COR-L47 (cell line): ENCODE results near the gene EVX1.

Experiments used
- DNase-seq: peaks from one replicate; lab custom pipeline; 2025; lab: John Stamatoyannopoulos, UW

Gene EVX1

DNA sequence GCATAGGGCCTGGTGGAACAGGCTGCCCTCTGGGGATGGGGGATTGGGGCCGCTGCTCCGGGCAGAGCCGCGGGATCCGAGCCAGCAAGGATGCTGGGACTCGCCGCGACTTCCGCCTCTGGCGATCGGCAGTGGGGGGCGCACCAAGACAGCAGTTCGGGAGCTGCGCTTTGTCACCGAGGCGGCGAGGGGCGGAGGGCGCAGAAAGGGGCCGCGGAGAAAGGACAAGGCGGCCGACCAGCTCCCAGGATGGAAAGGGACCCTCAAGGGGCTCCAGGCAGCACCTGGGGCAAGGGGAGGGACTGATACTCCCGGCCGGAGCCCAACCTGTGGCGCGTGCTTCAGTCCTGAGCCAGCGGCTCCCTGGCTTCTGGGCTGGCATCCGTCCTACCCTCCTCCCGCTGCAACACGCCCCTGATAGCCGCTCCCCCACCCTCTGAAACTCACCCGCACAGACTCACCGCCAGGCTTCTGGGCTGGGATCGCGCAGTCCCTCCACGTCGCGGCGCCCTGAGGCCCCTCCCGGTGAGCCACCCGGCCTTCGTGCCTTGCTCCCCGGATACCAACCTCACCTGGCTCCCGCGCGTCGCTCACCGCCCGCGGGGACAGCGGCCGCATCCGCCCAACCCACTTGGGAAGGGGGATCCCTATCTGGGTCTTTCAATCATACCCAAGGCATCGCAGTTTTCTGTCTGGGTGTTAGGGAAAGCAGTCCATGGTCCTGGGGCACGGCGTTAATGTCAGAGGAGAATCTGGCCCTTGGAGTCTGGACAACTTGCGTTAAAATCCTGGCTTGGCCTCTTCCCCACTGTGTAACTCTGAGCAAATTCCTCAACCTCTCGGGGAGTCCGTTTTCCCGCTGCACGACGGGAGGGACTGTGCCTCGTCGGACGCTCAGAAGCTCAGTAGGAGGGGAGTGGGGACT, 7.0 kb upstream of the EVX1 start:
- DNase-seq: peak; percentile 77

DNA sequence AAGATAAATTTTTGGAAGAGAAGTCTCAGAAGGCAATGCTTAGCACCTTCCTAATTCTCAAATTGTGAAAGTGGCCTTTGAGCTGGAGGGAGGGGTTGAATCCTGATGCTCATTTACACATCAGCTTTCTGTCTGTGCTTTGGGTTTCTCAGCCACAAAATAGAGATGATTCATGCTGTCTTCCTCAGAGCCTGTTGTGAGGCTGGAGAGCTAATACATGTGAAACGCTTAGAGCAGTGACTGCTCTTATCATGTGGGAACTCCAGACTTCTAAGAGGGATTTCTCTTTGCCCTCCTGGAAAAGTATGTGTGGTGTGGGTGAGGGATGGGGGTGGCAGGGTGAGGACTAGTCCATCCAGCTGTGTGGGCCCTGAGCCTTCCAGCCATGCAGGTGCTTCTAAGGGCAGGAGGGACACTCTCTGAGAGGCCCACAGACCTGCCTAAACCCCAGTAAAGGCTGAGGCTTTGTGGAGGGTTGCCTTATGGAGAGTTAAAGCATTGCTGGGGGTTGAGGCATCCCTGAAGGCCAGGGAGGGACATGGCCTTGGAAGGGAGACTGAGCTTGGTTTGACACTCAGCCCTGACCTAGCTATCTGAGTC, 4.8 kb upstream of the EVX1 start:
- no peak for DNase-seq

DNA sequence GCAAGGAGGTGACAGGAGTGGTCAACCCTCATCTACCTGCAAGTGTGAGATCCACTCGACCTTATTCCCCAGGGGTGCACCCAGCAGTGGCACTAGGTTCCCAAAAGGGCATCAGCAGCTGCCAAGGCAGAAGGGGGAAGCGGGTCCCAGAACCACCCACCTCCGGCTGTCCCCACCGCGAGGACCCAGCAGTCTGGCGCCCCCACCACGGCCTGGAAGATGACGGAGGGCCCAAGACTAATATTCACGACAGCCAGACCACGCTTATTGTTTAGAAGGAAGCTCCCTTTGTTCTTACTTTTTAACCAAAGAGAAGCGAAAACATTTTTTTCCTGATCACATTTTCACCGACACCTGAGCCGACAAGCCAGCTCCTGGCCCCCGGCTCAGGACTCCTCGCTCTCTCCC, 3.6 kb upstream of the EVX1 start:
- DNase-seq: no peak

DNA sequence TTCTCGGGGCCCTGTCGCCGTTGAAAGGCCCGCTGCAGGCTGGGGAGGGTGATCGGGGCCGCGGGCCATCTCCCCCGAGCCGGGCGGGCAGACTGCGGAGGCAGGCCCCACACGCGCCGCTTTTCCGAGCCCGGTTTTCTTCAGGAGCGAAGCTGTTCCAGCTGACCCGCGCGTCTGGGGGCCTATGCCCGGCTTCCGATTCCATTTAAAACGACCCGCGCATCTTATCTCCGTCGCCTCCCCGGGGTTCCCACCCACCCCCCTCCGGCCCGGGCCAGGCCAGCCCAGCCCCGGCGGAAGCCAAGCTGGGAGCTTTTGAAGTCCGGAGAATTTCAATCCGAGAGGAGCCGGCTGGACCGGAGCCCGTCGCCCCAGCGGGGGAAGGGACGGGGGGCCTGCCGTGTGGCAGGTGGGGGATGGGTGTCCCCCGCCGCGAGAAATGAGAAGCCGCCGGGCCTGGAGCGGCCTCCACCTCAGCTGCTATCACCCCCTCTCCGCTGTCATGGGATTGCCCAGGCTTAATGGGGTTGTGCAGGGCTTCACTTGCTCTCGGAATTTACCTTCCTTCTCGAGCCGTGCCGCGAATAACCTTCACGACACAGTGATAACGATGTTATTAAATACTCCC, 3.1 kb upstream of the EVX1 start:
- no peak for DNase-seq

DNA sequence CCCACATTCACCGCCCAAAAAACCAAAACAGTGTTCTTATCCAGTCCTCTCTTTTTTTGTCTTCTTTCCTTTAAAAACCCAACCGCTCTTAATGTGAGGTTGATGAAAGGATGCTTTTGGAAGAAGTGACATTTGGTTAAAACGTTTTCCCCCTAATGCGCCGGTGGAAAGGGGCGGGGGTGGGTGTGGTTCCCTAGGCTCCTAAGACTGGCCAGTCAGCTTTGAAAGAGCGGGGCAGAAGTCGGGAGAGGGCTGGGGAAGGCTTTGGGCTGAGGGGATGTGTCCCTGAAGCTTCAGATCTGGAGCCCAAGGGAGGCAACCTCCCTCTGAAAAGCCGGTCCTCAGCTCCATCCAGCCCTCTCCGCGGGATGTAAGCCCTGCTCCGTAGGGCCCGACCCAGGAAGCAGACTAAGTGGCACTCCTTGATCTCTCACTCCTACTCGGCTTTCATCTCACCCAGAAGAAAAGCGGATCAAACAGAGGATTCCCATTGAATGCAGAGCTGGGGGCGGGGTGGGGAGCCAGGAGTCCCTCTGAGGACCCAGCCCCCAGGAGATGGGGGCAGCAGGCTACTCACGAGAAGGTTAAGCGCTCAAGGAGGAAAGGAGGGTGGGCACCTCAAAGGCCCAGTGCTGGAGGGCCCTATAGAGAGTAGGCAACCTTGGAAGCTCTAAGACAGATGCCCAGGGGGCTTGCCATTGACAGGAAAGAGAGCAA, 2.4 kb upstream of the EVX1 start:
- no peak for DNase-seq

DNA sequence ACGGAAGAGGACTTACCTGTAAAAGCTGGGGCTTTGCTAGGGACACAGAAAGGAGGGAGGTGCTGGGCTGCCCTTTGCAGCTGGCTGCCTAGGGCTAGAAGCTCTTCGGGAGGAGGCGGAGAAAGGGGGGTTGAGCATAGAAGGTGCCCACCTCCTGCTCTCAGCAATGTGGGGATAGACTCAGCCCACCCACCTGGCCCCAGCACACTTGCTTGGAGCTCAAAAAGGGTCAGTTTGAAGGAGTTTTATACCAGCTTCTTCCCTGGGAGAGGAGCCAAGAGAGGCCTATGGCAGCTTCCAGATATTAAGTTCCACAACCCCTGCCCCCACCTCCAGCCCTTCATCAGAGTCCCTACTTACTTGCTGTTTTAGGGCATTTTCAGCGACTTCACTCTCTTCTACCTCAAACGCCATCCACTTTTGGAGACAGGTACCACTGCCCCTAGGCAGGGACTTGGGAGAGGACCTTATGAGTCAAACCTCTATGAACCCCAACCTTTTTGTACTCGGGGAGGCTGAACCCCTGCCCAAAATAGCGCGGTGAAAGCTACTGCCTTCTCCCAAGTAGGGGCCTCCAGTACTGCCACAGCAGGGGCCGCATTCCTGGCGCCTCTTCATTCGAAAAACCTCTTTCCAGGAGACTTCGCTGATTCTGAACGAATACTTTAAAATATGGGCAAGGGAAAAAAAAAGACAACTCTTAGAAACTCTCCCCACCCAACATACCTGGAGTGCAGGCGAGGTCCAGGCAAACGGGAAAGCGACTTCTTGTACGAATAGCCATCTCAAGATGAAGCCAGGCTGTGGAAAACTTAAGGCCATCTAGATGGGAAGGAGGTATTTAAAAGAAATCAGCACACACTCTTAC, 1.2 kb upstream of the EVX1 start:
- DNase-seq: no peak

DNA sequence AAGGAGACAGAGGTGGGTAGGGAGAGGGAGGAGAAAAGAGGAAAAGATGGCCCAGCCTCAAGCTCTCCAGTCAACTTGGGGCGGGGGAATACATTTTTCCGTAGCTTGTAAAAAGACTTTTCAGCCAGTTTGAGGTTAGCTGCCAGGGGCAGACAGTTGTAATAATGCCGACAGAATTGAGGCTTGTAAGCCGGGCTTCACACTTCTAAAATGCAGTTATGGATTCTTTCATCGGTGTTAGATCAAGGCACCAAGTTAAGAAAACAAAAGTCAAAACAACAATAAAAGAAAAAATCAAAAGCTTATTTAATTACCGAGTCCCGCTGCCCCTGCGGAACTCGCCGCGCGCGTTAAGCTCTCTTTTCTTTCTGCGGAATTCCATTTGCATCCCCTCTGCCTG, 448 bp upstream of the EVX1 start:
- no peak for DNase-seq

DNA sequence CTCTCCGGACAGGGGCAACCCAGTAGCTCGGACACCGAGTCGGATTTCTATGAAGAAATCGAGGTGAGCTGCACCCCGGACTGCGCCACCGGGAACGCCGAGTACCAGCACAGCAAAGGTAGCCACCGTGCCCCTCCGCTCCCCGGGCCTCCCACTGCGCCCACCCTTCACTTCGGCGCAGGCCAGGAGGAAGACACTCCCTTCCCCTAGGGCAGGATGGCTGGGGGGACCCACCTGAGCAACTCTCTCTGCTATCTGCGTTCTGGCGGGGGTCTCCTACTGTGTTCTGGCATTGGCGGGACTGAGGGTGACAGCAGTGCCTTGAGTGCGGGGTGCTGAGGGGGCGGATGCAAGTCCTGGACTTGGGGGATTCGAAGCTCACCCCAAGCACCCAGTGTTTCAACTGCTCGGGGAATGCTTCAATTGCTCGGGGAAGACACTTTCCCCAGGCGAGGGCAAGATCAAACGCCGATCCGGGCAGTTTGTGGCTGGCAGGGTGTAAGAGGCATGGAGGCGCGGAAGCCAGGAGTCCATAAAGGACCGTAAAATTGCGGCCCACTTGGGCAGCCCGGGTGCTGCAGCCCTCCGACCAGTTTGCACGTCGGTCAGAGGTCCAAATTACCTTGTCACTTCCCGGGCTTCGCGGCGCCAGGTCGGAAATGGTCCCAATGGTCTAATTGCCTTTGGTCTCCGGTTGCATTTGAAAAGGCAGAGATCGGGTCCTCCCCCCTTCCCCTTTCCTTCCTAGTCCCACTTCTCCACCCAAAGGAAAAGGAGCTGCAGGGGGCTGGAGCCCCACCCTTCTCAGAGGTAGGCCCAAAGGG, 950 bp downstream of the EVX1 start:
- no peak for DNase-seq

DNA sequence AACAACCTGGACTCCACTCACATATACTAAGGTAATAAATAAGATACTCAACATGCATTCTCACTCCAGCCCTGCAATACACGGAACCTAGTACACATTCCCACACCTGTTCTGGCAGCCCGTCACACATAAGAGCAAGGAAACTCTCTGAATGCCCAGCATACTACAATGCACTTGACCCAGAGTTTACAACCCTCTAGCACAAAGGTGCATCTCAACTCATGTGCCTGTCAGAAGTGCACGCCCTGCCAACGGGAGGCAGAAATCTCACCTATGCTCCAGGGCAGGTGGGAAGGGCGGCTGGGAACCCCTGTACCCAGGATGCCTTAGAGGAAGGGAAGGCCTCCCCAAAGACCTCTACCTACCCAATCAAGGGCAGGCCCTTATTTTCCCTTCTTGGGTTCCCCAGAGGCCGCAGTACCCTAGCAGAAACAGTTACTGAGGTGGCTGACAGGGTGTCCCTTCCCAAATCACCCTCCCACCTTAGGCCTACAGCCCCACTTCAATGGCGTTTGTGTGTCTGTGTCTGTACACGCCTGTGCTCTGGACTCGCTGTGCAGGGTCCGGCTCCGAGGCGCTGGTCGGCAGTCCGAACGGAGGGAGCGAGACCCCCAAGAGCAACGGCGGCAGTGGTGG, 2.0 kb downstream of the EVX1 start:
- DNase-seq: no peak

DNA sequence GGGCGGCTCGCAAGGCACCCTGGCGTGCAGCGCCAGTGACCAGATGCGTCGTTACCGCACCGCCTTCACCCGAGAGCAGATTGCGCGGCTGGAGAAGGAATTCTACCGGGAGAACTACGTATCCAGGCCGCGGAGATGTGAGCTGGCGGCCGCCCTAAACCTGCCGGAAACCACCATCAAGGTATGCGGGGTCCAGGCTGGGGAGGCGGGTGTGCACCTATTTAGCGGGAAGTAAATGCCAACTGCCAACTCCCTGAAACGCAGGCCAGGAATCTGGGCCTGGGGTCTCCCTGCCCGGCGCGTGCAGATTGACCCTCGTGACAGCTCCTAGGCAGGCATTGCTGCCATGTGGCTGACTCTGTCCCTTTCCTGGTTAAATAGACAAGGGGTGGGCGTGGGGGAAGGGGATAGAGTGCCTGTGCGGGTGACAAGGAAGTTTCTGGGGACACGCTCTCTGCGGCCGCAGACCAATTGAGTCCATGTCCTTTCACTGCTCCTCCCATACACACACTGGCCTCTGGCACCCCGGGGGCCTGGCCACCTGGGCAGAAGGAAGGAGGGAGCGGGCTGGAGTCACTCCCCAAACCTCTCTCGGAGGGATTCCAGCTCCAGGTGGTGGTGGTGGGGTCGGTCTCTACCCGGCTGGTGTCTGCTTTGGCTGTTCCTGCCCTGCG, 2.7 kb downstream of the EVX1 start:
- DNase-seq: no peak

DNA sequence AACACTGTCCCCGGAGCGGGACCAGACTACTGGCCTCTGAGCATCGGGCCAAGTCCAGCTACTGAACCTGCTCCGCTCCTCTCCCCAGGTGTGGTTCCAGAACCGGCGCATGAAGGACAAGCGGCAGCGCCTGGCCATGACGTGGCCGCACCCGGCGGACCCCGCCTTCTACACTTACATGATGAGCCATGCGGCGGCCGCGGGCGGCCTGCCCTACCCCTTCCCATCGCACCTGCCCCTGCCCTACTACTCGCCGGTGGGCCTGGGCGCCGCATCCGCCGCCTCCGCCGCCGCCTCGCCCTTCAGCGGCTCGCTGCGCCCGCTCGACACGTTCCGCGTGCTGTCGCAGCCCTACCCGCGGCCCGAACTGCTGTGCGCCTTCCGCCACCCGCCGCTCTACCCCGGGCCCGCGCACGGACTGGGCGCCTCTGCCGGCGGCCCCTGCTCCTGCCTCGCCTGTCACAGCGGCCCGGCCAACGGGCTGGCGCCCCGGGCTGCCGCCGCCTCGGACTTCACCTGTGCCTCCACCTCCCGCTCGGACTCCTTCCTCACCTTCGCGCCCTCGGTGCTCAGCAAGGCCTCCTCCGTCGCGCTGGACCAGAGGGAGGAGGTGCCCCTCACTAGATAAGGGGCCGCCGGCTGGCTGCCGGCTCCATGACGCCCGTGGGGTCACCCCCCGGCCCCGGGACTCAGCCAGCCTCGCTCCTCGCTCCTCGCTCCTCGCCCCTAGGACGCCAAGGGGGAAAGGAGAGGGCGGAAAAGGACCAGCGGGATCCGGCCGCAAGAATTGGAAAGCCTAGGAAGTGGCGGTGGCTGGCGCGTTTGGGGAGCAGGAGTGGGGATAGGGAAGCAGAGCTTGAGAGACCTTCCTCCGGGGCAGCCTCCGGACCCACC, 3.4 kb downstream of the EVX1 start:
- DNase-seq: no peak

DNA sequence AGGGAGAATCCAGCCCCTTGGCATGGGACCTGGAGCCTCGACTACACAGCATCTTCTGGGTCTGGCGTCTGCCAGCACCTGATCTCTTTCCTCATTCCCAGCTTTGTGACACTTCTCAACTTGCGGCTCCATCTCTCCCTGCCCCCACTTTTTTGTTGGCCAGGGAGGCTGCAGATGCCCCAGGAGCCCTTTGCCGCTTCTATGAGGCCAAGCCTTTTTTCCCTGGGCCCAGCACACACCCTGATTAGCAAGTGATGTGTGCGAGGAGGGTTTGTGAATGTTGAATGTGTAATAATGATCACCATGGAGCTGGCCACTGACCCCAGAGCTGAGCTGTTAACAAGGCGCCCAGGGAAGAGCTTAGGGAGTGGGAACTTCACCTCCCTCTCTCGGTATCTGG, 4.4 kb downstream of the EVX1 start:
- no peak for DNase-seq

DNA sequence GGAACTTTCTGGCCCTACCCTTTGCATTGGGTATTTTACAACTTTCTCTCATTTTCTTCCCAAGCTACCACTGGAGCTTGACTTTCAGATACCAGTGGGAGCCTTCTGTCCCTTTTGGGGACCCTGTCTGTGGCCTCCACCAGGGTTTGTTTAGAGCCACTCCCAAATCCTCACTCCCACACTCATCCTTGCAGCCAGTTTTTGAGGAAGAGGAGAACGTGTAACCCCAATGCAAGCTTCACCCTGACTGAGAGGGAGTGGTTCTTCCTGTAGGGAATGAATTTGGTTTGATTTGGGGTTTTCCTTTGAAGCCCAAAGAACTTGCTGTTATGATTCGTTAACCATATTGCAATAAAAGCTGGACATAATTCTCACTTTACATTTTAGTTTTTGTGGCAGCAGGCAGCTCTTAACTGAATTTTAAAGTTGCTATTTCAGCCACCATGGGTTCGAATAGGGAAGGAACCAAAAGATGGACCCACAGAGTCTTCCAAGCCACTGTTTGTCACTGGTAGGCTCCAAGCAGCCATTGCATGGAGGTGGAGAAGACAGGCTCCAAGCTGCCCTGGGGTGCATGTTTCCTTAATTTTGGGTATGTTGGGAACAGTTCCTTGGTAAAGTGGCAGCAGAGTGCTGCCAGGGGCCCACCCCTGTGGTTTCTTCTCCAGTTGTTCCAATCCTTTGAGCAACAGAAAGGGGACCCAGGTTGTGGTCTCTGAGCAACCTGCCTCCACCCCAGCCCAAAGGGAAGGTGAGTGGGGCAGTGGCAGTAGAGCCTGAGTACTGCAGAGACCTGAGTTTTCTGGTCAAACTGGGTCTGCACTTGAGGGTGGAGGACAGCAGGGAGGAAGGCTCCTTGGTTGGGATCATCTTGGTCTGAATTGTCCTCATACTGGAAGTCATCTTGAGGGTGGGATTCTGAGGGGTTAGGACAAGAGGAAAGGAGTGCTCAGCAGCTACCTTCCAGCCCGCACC, 5.1 kb downstream of the EVX1 start:
- DNase-seq: no peak

DNA sequence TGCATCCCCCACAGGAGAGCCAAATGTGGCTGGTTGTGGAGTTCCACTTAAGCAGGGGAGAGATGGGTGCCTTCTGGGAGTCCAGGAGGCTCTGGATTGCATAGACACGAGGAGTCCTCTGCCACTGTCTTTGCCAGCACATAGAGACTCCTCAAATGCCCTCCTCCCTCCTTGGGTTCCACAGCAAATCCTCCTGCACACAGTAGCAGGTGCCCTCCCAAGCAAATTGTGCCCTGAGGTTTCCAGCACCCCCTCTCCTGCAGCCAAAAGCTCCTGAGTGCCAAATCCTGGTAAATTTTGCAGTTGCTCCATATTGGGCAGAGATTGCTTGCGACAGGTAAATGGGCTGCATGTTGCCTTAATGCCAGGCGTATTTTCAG, 5.8 kb downstream of the EVX1 start:
- no peak for DNase-seq

DNA sequence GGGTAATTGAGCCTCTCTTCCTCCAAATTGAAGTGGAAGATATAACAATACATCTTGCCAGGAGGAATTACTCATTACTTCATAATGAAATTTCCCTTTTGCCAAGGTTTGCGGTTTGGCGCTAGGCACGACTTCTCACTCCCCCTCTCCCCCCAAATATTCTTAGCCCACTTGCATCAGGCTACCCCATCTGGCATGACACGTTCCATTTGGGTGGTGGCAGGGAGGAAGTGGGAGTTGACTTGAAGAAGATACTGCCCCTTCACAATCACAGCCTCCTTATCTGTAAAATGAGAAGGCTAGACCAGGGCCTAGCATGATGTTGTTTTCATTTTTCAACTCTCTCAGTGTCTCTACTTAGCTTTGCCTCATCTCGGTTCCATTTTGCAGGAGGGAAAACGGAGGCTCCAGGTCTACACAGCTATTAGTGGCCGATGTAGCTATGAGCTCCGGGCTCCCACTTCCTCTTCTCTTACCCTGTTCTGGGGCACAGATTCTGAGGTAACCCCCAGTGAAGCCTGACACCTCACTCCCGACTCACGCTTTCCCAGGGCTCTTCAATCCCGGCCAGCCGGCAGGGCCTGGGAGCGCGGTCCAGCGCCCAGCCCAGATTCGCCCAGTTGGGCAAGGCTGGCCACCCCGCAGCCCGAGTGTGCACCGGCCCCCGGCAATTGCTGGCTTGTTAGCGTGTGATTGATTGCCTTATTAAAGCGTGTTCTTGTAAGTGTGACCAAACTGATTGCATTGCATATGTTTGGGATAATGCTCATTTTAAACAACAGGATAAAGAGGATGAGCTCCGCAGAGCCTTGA, 6.5 kb downstream of the EVX1 start:
- DNase-seq: no peak

DNA sequence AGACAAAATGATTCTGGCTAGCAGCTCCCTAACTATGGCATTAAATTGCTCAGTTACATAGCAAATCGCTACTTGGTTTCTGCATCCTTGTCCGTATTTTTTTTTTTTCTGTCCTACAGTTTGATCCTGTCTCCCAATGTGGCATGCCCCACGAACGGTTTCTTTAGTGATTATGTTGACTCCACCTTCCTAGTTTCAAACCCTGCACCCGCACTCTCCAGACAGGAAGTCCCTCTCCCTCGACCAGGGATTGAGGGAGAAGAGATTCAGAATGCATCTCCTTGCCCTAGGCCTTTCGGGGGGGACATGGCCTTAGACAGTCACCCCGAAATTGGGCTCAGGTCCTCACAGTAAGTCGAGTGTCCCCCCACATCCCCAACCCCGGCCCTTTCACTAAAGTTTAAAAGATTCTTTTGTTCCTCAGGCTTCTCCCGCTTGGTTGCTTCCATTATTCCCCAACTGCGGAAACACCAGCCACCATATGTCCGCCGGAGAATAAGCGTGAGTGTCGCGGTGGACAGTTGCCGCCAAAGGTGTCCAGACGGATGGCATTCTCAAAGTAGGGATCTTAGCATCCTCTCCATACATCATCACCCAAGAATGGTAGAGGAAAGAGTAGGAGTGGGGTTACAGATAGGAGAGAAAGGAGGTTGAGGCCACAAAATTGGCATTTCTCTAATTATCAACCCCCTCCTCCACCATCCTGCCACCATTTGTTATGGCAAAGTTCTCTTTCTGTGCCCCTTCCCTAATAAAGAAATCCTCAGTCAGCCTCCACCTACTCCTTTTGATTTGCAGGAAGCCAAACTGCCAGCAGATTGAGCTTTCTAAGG, 7.3 kb downstream of the EVX1 start:
- no peak for DNase-seq
